ENCODE results near the gene FAS.

- no peak for TF ChIP-seq CTCF (IDR thresholded peaks at IDR 0.05)
- no peak for TF ChIP-seq POLR2A (IDR thresholded peaks at IDR 0.05)
These were observed 16.6 kb upstream of the FAS start for GRCh38 chr10:88974012-88974411.

Data from thyroid gland (tissue), 4 donors.